ENCODE data around the gene CLDN4. TPM values are rescaled to one million over a fixed set of nuclear protein-coding genes. Genes with fewer than 3 reads are reported as not detected.
"Not testable (repeated sequence)": the region's sequence is repeated elsewhere in the genome, so short reads cannot be mapped to it uniquely, and the experiment has no call there.

The CLDN4 gene
- total and polyA plus RNA-seq, 2 experiments from 2014 or later = 570 to 909 TPM

- TF ChIP-seq, protein P1, sequence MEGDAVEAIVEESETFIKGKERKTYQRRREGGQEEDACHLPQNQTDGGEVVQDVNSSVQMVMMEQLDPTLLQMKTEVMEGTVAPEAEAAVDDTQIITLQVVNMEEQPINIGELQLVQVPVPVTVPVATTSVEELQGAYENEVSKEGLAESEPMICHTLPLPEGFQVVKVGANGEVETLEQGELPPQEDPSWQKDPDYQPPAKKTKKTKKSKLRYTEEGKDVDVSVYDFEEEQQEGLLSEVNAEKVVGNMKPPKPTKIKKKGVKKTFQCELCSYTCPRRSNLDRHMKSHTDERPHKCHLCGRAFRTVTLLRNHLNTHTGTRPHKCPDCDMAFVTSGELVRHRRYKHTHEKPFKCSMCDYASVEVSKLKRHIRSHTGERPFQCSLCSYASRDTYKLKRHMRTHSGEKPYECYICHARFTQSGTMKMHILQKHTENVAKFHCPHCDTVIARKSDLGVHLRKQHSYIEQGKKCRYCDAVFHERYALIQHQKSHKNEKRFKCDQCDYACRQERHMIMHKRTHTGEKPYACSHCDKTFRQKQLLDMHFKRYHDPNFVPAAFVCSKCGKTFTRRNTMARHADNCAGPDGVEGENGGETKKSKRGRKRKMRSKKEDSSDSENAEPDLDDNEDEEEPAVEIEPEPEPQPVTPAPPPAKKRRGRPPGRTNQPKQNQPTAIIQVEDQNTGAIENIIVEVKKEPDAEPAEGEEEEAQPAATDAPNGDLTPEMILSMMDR (IDR thresholded peaks at IDR 0.05; ENCODE audit: poor library complexity) = no peak
- TF ChIP-seq EZH2 (IDR thresholded peaks at IDR 0.05; ENCODE audit: borderline replicate concordance) = no peak
- TF ChIP-seq EZH2phosphoT487 (IDR thresholded peaks at IDR 0.05; ENCODE audit: low read depth, severe bottlenecking, unreplicated experiment) = no peak
- Histone ChIP-seq H2AFZ (no peak overlapping the region), H3K4me2 (no peak overlapping the region), H3K36me3 (replicated peaks; ENCODE audit: insufficient read depth, low read depth) (no peaks in the 10 kb centered on the region), H3K4me1 (ENCODE audit: insufficient read depth) (peaks cover 10% of the 10 kb centered on the region), H3K9me2 (replicated peaks; ENCODE audit: insufficient read depth) (no peaks in the 10 kb centered on the region), H3K27me3 (no peaks in the 10 kb centered on the region), H4K20me1 (ENCODE audit: insufficient read depth, poor library complexity, severe bottlenecking) (no peaks in the 10 kb centered on the region), H3K79me2 (peaks cover 2% of the 10 kb centered on the region), H3K4me3 (no peak overlapping the region), H3K27ac (peak overlapping the region; percentile 88), H3K9me3 (ENCODE audit: low read depth) (no peaks in the 10 kb centered on the region)
- WGBS (ENCODE audit: low lambda C conversion rate, missing lambda C conversion rate) = 86% methylated on average over 13 of the region's 13 CpGs
- DNase-seq (ENCODE audit: low spot score) = peak; percentile 52
Measured at GRCh38 chr7:73844848-73845460, 14.2 kb downstream of the CLDN4 start.

- H3K79me2 ChIP-seq; H3K4me3 ChIP-seq; H3K4me1 ChIP-seq (ENCODE audit: insufficient read depth); H2AFZ ChIP-seq; H3K9me2 ChIP-seq (replicated peaks; ENCODE audit: insufficient read depth); H3K9me3 ChIP-seq (ENCODE audit: low read depth); H4K20me1 ChIP-seq (ENCODE audit: insufficient read depth, poor library complexity, severe bottlenecking); H3K36me3 ChIP-seq (replicated peaks; ENCODE audit: insufficient read depth, low read depth); H3K27me3 ChIP-seq: not testable (repeated sequence)
- Histone ChIP-seq H3K4me2 (peak overlapping the region; percentile 48), H3K27ac (peak overlapping the region; percentile 88)
- peak; percentile 65 for DNase-seq (ENCODE audit: low spot score)
- 54% methylated on average over 12 of the region's 12 CpGs for WGBS (ENCODE audit: low lambda C conversion rate, missing lambda C conversion rate)
Measured at GRCh38 chr7:73845701-73846195, 15.0 kb downstream of the CLDN4 start.

DNA sequence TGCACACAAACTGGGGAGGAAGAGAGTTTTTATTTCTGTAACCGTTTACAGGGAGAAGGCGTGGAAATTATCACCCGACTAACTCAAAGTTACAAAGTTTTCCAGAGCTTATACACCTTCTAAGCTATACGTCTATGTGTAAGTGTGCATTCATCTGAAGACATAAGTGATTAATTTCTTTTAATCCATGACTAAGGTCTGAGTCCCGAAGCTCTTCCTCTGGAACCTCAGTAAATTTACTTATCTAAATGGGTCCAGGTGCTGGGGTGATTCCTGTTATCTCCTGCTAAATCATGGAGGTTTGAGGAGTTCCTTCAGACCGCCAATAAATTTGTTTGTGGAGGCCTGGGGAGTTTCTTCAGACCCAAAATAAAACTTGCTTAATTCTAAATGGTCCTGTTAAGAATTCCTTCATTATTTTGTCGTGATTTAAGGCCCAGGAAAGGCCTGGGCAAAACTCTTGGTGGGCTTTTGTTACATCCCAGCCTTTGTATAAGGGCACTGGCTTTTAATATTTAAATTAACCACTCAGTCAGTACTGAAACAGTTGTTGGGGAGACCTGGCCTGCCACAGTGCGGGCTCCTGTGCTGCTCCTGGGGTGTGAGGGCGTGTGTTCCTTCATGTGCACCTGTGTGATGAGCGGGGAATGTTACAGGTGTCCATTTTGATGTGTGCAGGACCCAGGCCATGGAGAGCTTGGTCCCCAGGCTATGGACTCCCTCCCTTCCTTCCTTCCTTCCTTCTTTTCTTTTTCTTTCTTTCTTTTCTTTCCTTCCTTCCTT, 17.3 kb downstream of the CLDN4 start:
- Histone ChIP-seq H3K36me3 (replicated peaks; ENCODE audit: insufficient read depth, low read depth) (no peaks in the 10 kb centered on the region), H4K20me1 (ENCODE audit: insufficient read depth, poor library complexity, severe bottlenecking) (no peaks in the 10 kb centered on the region), H3K27me3 (no peaks in the 10 kb centered on the region), H3K9me3 (ENCODE audit: low read depth) (no peaks in the 10 kb centered on the region), H3K79me2 (peaks cover 1% of the 10 kb centered on the region), H3K9me2 (replicated peaks; ENCODE audit: insufficient read depth) (no peaks in the 10 kb centered on the region), H3K4me3 (no peak overlapping the region), H3K27ac (no peak overlapping the region), H3K4me1 (ENCODE audit: insufficient read depth) (peaks cover 18% of the 10 kb centered on the region), H2AFZ (no peak overlapping the region), H3K4me2 (no peak overlapping the region)
- no peak for TF ChIP-seq EZH2phosphoT487 (IDR thresholded peaks at IDR 0.05; ENCODE audit: low read depth, severe bottlenecking, unreplicated experiment)
- TF ChIP-seq, protein P1 (IDR thresholded peaks at IDR 0.05; ENCODE audit: poor library complexity) = no peak
- WGBS (ENCODE audit: low lambda C conversion rate, missing lambda C conversion rate) = 90% methylated on average over 10 of the region's 10 CpGs
- no peak for DNase-seq (ENCODE audit: low spot score)

DNA sequence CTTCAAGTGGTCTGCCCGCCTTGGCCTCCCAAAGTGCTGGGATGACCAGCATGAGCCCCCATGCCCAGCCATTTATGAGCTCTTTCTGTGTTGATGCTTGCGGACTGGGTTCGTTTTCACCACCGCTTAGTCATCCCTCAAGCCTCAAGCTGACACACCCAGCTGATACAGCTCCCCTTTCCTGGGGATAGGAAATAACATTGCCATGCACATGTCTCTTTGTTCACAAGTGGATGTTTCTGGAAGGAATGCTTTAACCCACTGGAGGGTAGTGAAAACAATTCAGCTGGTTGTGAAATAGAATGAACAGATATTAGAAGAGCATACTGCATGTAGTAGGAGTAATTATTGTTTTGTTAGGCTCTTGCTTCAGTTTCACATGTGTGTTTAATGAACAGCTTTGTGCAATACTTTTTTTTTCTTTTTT, 20.0 kb downstream of the CLDN4 start:
- no peaks in the 10 kb centered on the region for H3K9me2 ChIP-seq (replicated peaks; ENCODE audit: insufficient read depth)
- TF ChIP-seq, protein P1 (IDR thresholded peaks at IDR 0.05; ENCODE audit: poor library complexity) = no peak
- TF ChIP-seq EZH2 (IDR thresholded peaks at IDR 0.05; ENCODE audit: borderline replicate concordance) = no peak
- TF ChIP-seq EZH2phosphoT487 (IDR thresholded peaks at IDR 0.05; ENCODE audit: low read depth, severe bottlenecking, unreplicated experiment) = no peak
- no peaks in the 10 kb centered on the region for H3K36me3 ChIP-seq (replicated peaks; ENCODE audit: insufficient read depth, low read depth)
- H3K9me3 ChIP-seq (ENCODE audit: low read depth) = no peaks in the 10 kb centered on the region
- H4K20me1 ChIP-seq (ENCODE audit: insufficient read depth, poor library complexity, severe bottlenecking) = no peaks in the 10 kb centered on the region
- H3K79me2 ChIP-seq = no peaks in the 10 kb centered on the region
- H3K4me3 ChIP-seq = no peak overlapping the region
- 62% methylated on average over 4 of the region's 4 CpGs for WGBS (ENCODE audit: low lambda C conversion rate, missing lambda C conversion rate)
- no peak overlapping the region for H2AFZ ChIP-seq
- no peak overlapping the region for H3K4me2 ChIP-seq
- H3K27me3 ChIP-seq = no peaks in the 10 kb centered on the region
- DNase-seq (ENCODE audit: low spot score) = peak; percentile 77
- H3K4me1 ChIP-seq (ENCODE audit: insufficient read depth) = peaks cover 18% of the 10 kb centered on the region
- H3K27ac ChIP-seq = peak overlapping the region; percentile 89
